NCI-H1417 treated with DMSO at 0.1 percent for 48 hours (cell line): ENCODE results near the gene TPPP3.

Experiments used
- DNase-seq: peaks from one replicate; lab custom pipeline; 2025; lab: John Stamatoyannopoulos, UW

Gene TPPP3

GRCh38 chr16:67342616-67343015 is 50.7 kb downstream of the TPPP3 start:
- no peak for DNase-seq

- no peak for DNase-seq
Observed at GRCh38 chr16:67341250-67341649, 52.0 kb downstream of the TPPP3 start.
